Measurements from ENCODE around the gene MAP3K5.

MAP3K5 gene

GRCh38 chr6:136783495-136784270 is 8.6 kb downstream of the MAP3K5 start:
- TF ChIP-seq REST (IDR thresholded peaks at IDR 0.05; ENCODE audit: insufficient read depth in 1 of 2, low read depth in 2 of 2, low read length in 2 of 2) (no peak), SIN3A (IDR thresholded peaks at IDR 0.05; ENCODE audit: borderline replicate concordance, insufficient read depth, low read length) (no peak), FOXP2 (optimal IDR thresholded peaks at IDR 0.05; ENCODE audit: borderline replicate concordance, extremely low read depth, extremely low read length, insufficient read depth) (no peak), POLR2AphosphoS5 (IDR thresholded peaks at IDR 0.05; ENCODE audit: low read depth, low read length) (no peak), TAF1 (IDR thresholded peaks at IDR 0.05; ENCODE audit: borderline replicate concordance, insufficient read depth, low read length) (no peak)

- TF ChIP-seq REST (IDR thresholded peaks at IDR 0.05; ENCODE audit: insufficient read depth in 1 of 2, low read depth in 2 of 2, low read length in 2 of 2) (no peak), POLR2AphosphoS5 (IDR thresholded peaks at IDR 0.05; ENCODE audit: low read depth, low read length) (no peak), FOXP2 (optimal IDR thresholded peaks at IDR 0.05; ENCODE audit: borderline replicate concordance, extremely low read depth, extremely low read length, insufficient read depth) (no peak), TAF1 (IDR thresholded peaks at IDR 0.05; ENCODE audit: borderline replicate concordance, insufficient read depth, low read length) (no peak), SIN3A (IDR thresholded peaks at IDR 0.05; ENCODE audit: borderline replicate concordance, insufficient read depth, low read length) (no peak)
Measured at GRCh38 chr6:136783021-136783420, 9.3 kb downstream of the MAP3K5 start.

GRCh38 chr6:136782021-136782770 is 10.1 kb downstream of the MAP3K5 start:
- TF ChIP-seq FOXP2 (optimal IDR thresholded peaks at IDR 0.05; ENCODE audit: borderline replicate concordance, extremely low read depth, extremely low read length, insufficient read depth) (no peak), REST (IDR thresholded peaks at IDR 0.05; ENCODE audit: insufficient read depth in 1 of 2, low read depth in 2 of 2, low read length in 2 of 2) (no peak), TAF1 (IDR thresholded peaks at IDR 0.05; ENCODE audit: borderline replicate concordance, insufficient read depth, low read length) (no peak), POLR2AphosphoS5 (IDR thresholded peaks at IDR 0.05; ENCODE audit: low read depth, low read length) (no peak), SIN3A (IDR thresholded peaks at IDR 0.05; ENCODE audit: borderline replicate concordance, insufficient read depth, low read length) (no peak)

- TF ChIP-seq POLR2AphosphoS5 (IDR thresholded peaks at IDR 0.05; ENCODE audit: low read depth, low read length) (no peak), TAF1 (IDR thresholded peaks at IDR 0.05; ENCODE audit: borderline replicate concordance, insufficient read depth, low read length) (no peak), FOXP2 (optimal IDR thresholded peaks at IDR 0.05; ENCODE audit: borderline replicate concordance, extremely low read depth, extremely low read length, insufficient read depth) (no peak), REST (IDR thresholded peaks at IDR 0.05; ENCODE audit: insufficient read depth in 1 of 2, low read depth in 2 of 2, low read length in 2 of 2) (no peak), SIN3A (IDR thresholded peaks at IDR 0.05; ENCODE audit: borderline replicate concordance, insufficient read depth, low read length) (no peak)
Measured at GRCh38 chr6:136780972-136781371, 11.3 kb downstream of the MAP3K5 start.
